D721Med (cell line): ENCODE measurements around the gene VEGFA.

Experiments used
- DNase-seq: peaks from one replicate; pipeline ENCODE4 v3.0.0; 2011; ENCODE audit warnings: low spot score; ENCODE audit not compliant: insufficient read length
- FAIRE-seq: peaks from 2 replicates; lab custom pipeline; 2011; peaks lifted over from hg19 to GRCh38; lab: Jason Lieb, UNC
- CTCF ChIP-seq: IDR thresholded peaks from 2 replicates; pipeline ENCODE4 v1.5.1; 2012; ENCODE audit warnings: mild to moderate bottlenecking, control low read depth; ENCODE audit not compliant: insufficient read depth; ENCODE audit errors: missing control alignments

Gene VEGFA

DNA sequence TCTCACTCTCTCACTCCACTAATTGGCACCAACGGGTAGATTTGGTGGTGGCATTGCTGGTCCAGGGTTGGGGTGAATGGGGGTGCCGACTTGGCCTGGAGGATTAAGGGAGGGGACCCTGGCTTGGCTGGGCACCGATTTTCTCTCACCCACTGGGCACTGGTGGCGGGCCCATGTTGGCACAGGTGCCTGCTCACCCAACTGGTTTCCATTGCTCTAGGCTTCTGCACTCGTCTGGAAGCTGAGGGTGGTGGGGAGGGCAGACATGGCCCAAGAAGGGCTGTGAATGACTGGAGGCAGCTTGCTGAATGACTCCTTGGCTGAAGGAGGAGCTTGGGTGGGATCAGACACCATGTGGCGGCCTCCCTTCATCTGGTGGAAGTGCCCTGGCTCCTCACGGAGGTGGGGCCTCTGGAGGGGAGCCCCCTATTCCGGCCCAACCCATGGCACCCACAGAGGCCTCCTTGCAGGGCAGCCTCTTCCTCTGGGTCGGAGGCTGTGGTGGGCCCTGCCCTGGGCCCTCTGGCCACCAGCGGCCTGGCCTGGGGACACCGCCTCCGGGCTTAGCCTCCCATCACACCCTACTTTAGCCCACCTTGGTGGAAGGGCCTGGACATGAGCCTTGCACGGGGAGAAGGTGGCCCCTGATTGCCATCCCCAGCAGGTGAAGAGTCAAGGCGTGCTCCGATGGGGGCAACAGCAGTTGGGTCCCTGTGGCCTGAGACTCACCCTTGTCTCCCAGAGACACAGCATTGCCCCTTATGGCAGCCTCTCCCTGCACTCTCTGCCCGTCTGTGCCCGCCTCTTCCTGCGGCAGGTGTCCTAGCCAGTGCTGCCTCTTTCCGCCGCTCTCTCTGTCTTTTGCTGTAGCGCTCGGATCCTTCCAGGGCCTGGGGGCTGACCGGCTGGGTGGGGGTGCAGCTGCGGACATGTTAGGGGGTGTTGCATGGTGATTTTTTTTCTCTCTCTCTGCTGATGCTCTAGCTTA lies 11.2 kb downstream of the VEGFA start:
- no peak for FAIRE-seq
- no peak for DNase-seq
- no peak for TF ChIP-seq CTCF

DNA sequence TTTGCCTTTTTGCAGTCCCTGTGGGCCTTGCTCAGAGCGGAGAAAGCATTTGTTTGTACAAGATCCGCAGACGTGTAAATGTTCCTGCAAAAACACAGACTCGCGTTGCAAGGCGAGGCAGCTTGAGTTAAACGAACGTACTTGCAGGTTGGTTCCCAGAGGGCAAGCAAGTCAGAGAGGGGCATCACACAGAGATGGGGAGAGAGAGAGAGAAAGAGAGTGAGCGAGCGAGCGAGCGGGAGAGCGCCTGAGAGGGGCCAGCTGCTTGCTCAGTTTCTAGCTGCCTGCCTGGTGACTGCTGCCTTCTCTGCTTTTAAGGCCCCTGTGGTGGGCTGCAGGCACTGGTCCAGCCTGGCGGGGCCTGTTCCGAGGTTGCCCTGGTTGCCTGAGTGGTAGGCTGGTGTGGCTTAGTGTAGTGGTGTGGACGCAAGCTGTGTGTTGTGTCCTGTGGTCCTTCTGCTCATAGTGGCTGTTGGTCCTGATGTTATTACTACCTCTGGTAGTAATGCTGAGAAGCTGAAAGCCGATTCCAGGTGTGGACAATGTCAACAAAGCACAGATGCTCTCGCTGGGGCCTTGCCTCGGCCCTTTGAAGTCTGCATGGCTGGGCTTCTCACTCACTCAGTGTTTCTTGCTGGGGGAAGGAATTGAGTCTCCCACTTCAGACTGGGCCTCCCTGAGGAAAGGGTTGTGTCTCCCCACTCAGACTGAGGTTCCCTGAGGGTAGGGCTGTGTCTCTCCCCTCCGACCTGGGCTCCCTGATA lies 12.1 kb downstream of the VEGFA start:
- FAIRE-seq (no peak), DNase-seq (no peak)
- no peak for TF ChIP-seq CTCF

DNA sequence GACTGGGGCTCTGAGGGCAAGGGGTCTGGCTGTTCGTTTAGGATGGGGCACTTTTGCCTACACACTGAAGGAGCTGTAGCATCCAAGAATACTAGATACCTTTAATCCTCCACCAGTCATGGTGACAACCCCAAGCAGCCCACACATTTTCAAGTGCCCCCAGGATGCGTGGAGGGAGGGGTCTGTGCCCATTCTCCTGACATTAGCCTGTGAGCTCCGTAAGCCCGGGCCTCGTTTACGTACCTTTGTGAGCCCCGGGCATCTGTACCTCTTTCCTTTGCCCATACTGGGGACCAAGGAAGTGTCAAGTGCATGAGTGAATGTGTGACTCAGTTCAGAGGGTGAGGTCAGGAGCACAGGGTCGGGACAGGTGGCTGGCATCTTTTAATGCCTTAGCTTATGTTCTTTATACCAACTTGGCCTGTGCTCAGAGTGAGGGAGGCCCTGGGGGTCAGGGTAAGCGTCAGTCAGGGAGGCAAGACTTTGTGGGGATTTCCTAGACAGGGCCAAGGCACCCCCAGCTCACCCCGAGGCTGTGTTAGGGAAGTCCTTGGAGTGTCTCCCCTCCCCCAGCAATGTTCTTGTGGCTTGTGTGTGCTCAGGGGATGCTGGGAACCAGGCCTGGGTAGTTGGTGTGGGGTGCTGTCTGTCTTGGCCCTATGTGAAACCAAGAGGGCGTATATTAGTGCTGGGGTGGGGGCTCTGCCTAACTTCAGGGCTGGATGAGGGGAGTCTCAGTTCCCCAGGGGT lies 12.9 kb downstream of the VEGFA start:
- no peak for FAIRE-seq
- no peak for TF ChIP-seq CTCF
- no peak for DNase-seq

DNA sequence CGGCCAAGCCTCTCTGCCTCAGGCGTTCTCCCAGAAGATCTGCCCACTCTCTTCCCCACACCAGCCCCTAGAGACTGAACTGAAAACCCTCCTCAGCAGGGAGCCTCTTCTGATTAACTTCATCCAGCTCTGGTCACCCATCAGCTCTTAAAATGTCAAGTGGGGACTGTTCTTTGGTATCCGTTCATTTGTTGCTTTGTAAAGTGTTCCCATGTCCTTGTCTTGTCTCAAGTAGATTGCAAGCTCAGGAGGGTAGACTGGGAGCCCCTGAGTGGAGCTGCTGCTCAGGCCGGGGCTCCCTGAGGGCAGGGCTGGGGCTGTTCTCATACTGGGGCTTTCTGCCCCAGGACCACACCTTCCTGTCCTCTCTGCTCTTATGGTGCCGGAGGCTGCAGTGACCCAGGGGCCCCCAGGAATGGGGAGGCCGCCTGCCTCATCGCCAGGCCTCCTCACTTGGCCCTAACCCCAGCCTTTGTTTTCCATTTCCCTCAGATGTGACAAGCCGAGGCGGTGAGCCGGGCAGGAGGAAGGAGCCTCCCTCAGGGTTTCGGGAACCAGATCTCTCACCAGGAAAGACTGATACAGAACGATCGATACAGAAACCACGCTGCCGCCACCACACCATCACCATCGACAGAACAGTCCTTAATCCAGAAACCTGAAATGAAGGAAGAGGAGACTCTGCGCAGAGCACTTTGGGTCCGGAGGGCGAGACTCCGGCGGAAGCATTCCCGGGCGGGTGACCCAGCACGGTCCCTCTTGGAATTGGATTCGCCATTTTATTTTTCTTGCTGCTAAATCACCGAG lies 14.2 kb downstream of the VEGFA start:
- no peak for DNase-seq
- TF ChIP-seq CTCF: no peak
- FAIRE-seq: no peak

- DNase-seq (no peak), FAIRE-seq (no peak)
Measured at GRCh38 chr6:43785220-43785752, 15.3 kb downstream of the VEGFA start.

More at GRCh38 chr6:43785220-43785752, 15.3 kb downstream of the VEGFA start:
- TF ChIP-seq CTCF: no peak
